ENCODE results near the gene LRRIQ1.

LRRIQ1 gene

GRCh38 chr12:85060916-85061315 is 24.8 kb downstream of the LRRIQ1 start:
- no peak for DNase-seq (ENCODE audit: low spot score)

- DNase-seq (ENCODE audit: low spot score) = no peak
These were observed 29.8 kb downstream of the LRRIQ1 start for GRCh38 chr12:85065837-85066482.

- no peak for DNase-seq (ENCODE audit: low spot score)
These were observed 36.7 kb downstream of the LRRIQ1 start for GRCh38 chr12:85072826-85073225.

GRCh38 chr12:85076688-85077430 is 40.7 kb downstream of the LRRIQ1 start:
- DNase-seq (ENCODE audit: low spot score) = peak; percentile 64

- DNase-seq (ENCODE audit: low spot score) = no peak
These were observed 48.9 kb downstream of the LRRIQ1 start for GRCh38 chr12:85085066-85085465.

GRCh38 chr12:85089792-85090191 is 53.6 kb downstream of the LRRIQ1 start:
- DNase-seq (ENCODE audit: low spot score) = no peak

- DNase-seq (ENCODE audit: low spot score) = no peak
These were observed 56.7 kb downstream of the LRRIQ1 start for GRCh38 chr12:85092814-85093370.

GRCh38 chr12:85095501-85095900 is 59.4 kb downstream of the LRRIQ1 start:
- DNase-seq (ENCODE audit: low spot score) = no peak

GRCh38 chr12:85130646-85131045 is 94.5 kb downstream of the LRRIQ1 start:
- DNase-seq (ENCODE audit: low spot score) = no peak

- no peak for DNase-seq (ENCODE audit: low spot score)
These were observed 102.7 kb downstream of the LRRIQ1 start for GRCh38 chr12:85138833-85139232.

- DNase-seq (ENCODE audit: low spot score) = no peak
These were observed 111.2 kb downstream of the LRRIQ1 start for GRCh38 chr12:85147331-85147730.

GRCh38 chr12:85152311-85152729 is 116.2 kb downstream of the LRRIQ1 start:
- DNase-seq (ENCODE audit: low spot score) = no peak

GRCh38 chr12:85155791-85156190 is 119.6 kb downstream of the LRRIQ1 start:
- no peak for DNase-seq (ENCODE audit: low spot score)

GRCh38 chr12:85156569-85156968 is 120.4 kb downstream of the LRRIQ1 start:
- no peak for DNase-seq (ENCODE audit: low spot score)

GRCh38 chr12:85157035-85157603 is 121.0 kb downstream of the LRRIQ1 start:
- no peak for DNase-seq (ENCODE audit: low spot score)

GRCh38 chr12:85163752-85164321 is 127.7 kb downstream of the LRRIQ1 start:
- no peak for DNase-seq (ENCODE audit: low spot score)

GRCh38 chr12:85179680-85180270 is 143.6 kb downstream of the LRRIQ1 start:
- no peak for DNase-seq (ENCODE audit: low spot score)

- no peak for DNase-seq (ENCODE audit: low spot score)
These were observed 146.5 kb downstream of the LRRIQ1 start for GRCh38 chr12:85182699-85183098.

GRCh38 chr12:85183855-85184254 is 147.7 kb downstream of the LRRIQ1 start:
- DNase-seq (ENCODE audit: low spot score) = no peak

GRCh38 chr12:85186236-85186635 is 150.1 kb downstream of the LRRIQ1 start:
- no peak for DNase-seq (ENCODE audit: low spot score)

- no peak for DNase-seq (ENCODE audit: low spot score)
These were observed 152.5 kb downstream of the LRRIQ1 start for GRCh38 chr12:85188619-85189018.

- no peak for DNase-seq (ENCODE audit: low spot score)
These were observed 154.6 kb downstream of the LRRIQ1 start for GRCh38 chr12:85190728-85191127.

All from cerebellar cortex (tissue), 1 donor.